ENCODE results near the gene DPP6.
"Not testable (repeated sequence)": the region's sequence is repeated elsewhere in the genome, so short reads cannot be mapped to it uniquely, and the experiment has no call there.

Gene DPP6

DNA sequence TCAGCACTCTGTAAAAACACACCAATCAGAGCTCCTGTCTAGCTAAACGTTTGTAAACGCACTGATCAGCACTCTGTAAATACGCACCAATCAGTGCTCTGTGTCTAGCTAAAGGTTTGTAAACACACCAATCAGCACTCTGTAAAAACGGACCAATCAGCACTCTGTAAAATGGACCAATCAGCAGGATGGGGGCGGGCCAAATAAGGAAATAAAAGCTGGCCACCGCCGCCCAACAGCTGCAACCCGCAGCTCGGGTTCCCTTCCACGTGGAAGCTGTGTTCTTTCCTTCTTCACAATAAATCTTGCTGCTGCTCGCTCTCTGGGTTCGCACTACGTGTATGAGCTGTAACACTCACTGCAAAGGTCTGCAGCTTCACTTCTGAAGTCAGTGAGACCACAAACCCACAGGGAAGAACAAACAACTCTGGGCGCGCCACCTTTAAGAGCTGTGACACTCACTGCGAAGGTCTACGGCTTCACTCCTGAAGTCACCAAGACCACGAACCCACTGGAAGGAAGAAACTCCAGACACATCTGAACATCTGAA lies 625.9 kb downstream of the DPP6 start:
- DNase-seq = not testable (repeated sequence)

- no peak for DNase-seq
Measured at GRCh38 chr7:154679379-154680053, 627.3 kb downstream of the DPP6 start.

GRCh38 chr7:154680894-154681659 lies 628.9 kb downstream of the DPP6 start:
- no peak for DNase-seq

DNA sequence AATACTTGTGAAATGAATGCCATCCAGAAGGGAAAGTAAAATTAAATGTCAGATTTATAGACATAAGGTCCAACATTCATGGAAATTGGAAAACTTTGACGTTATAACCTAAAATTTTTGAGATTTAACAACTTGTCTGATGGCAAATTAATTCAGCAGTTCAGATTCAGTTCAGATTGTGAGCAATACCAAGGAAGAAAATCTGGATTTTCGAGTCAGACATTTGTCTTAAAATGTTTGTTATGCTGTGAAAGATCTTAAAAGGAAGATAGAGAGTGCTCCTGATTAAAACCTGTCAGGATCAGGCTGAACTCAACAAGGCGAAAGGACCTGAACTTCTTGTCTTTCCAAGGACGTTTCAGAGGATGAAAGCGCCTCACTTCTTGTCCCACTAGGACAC lies 629.8 kb downstream of the DPP6 start:
- no peak for DNase-seq

- DNase-seq = no peak
Measured at GRCh38 chr7:154684666-154685563, 632.7 kb downstream of the DPP6 start.

- no peak for DNase-seq
Measured at GRCh38 chr7:154685564-154685901, 633.3 kb downstream of the DPP6 start.

GRCh38 chr7:154686305-154686704 lies 634.1 kb downstream of the DPP6 start:
- DNase-seq = no peak

- no peak for DNase-seq
Measured at GRCh38 chr7:154688952-154689351, 636.8 kb downstream of the DPP6 start.

DNA sequence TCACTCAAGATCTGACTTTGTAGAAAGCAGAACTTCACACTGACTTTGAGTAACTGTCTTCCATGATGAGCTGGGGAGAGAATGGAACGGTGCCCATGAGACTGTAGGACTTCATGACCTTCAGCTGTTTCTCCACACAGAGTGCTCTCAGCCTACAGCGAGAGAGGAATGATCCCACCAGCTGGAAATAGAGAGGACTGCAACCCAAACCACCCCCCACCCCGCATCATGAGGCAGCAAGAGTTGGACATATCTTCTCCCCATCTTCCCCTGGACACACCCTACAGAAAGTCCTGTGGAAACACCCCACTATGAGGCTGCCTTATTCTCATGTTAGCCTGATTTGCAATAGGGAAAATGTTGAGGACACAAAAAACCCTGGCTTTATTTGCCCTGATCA lies 638.2 kb downstream of the DPP6 start:
- no peak for DNase-seq

GRCh38 chr7:154693661-154694060 lies 641.5 kb downstream of the DPP6 start:
- DNase-seq = no peak

DNA sequence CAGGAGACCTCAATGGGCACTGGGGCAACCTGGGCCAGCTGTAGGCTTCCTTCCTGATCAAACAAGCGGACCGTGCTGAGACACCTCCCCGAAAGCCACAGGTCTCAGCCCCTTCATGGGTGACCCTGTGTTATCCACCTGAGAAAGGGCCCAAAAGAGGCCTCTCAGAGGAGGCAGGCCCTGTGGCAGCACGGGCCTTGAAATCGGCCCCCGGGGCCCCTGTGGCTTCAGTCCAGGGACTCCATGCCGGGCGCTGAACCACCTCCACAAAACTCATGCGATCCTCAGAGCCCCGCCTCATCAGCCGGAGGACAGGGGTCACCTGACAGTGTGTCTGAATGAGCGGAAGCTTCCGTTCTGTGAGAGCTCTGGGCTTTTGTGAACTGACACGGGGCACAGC lies 643.6 kb downstream of the DPP6 start:
- no peak for DNase-seq

GRCh38 chr7:154696556-154696955 lies 644.4 kb downstream of the DPP6 start:
- no peak for DNase-seq

DNA sequence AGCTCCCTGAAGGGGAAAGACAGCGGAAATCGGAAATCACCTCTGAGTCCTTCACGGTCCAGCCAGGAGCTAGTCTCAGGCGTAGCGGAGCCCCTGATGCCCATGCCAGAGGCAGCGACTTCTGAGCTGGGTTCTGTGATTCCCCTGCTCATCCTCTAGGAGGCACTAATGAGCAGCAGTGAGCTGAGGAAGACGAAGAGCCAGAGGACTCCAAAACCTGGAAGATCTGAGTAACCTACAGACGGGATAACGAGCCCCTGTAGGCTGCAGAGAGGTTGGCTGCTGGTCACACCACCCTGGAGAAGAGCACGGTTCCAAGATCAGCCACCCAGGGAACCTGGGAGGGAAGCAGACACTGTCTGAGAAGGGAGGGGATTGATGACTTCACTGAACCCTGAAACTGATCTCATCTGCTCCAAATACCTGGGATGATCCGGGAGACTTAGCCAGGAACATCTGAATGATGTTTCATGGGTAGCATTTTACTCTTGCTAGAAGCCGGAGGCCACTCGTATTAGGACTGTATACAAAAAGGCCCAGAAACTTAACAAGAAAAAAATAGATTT lies 646.6 kb downstream of the DPP6 start:
- DNase-seq = peak; percentile 7

DNA sequence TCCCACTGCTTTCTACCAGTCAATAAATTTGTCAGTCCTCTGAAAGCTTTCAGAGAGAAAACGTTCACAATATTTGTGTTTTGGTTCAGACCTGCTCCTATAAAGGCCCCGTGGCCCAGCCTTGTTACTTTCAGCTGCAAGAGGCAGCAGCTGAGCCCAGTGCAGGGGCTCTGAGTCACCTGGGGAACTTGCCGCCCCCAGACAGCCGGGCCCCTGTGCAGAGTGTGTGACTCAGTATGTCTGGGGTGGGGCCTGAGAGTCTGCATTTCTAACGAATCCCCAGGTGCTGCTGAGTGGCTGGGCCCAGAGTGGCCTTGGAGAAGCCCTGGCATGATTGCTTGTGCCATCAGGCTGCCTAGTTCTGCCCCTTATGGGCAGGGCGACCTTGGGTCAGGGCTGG lies 647.2 kb downstream of the DPP6 start:
- no peak for DNase-seq

- no peak for DNase-seq
Measured at GRCh38 chr7:154709840-154710520, 657.8 kb downstream of the DPP6 start.

DNA sequence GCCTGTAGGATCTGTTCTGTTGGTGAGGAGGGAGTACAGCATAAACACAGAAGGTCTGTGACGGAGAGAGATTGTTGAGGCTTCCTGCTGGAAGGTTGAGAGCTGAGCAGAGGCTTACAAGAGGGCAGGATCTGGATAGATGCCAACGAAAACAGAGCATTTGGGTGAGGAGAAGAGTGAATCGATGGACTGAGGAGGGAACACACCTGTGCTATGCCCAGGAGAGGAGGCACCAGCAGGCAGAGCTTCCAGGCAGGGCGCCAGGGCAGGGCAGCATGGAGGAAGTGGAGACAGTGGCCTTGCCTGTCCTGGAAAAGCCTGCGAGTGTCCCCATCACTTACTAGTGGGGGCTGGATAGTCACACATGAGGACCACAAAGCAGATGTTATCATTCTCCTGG lies 667.8 kb downstream of the DPP6 start:
- no peak for DNase-seq

- no peak for DNase-seq
Measured at GRCh38 chr7:154721086-154721485, 668.9 kb downstream of the DPP6 start.

- DNase-seq = no peak
Measured at GRCh38 chr7:154726368-154726767, 674.2 kb downstream of the DPP6 start.

DNA sequence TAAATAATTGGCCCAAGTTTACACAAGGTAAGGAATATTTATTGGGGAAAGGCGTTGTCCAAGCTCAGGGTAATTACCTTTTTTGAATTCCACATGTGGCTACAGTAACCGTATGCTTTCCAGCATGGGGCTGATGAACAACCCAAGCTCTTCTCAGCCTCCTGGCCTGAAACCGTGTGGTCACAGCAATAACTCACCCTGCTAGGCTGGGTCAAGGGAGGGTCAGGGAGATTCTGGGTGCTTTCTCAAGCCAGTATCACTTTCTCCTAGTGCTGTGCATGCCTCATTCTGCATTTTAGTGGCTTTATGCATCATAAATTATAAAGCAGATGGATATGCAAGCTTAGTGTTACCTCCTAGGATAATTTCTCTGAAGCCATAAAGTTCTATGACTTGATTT lies 676.9 kb downstream of the DPP6 start:
- no peak for DNase-seq

- no peak for DNase-seq
Measured at GRCh38 chr7:154735766-154736165, 683.6 kb downstream of the DPP6 start.

GRCh38 chr7:154736389-154736788 lies 684.2 kb downstream of the DPP6 start:
- no peak for DNase-seq

DNA sequence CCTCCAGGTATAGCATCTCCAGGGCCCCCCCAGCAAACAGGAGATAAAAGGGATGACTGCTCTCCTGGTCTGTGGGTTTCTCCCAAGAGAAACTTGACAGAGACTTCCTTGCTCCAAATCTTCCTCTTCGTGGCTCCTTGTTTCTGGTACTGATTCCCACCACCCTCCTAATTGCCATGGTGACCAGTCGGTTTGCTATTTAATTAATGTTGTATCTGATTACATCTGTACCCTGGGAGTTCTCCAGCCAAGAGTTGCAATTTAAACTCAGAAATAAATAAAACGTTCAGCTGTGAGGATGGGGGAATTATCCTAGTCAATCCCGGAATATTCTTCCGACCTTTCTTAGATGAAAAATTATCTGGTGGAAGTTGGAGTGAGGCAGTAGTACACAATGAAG lies 686.0 kb downstream of the DPP6 start:
- DNase-seq = no peak

DNA sequence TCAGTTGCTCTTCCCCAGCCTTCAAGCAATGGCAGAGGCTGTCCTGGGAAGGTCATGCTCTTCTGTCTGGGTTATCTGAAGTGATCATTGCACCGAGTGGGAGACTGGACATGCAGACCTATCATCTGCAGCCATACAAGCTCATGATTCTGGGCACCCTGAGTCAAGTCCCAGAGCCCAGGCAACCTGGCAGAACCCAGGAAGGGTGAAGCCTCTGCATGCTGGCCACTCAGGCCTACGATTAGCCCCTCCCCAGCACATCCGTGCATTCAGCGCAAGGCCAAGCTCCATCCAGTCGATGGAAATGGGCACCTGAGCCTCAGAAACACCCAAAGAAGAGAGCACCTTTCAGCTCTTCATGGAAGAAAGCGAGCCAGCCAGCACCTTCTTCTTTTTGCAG lies 688.9 kb downstream of the DPP6 start:
- no peak for DNase-seq

All from NCI-H82 (cell line).